Uterus (tissue), 4 donors: Measurements from ENCODE around the gene GNA12. TPM values are rescaled to one million over a fixed set of nuclear protein-coding genes. Genes with fewer than 3 reads are reported as not detected.
A peak's percentile ranks its signal among the peaks of the same experiment; 100 is the strongest.

ENCODE experiments used
- DNase-seq, 2 donors: peaks; one replicate each; pipeline ENCODE4 v3.0.0-alpha.2; 2019 to 2020
- H3K27ac ChIP-seq, 2 donors: fragments of 200-600 bp; sonication (generic); 1 replicate in 1 of 2; 2 replicates in 1 of 2; pipeline ENCODE4 v1.5.1; 2016 to 2018
- H3K27me3 ChIP-seq, 2 donors: fragments of 200-600 bp; sonication (generic); one replicate each; pipeline ENCODE4 v1.5.1; 2018 to 2019; ENCODE audit warnings: control low read depth in 1 of 2
- H3K36me3 ChIP-seq, 2 donors: fragments of 200-600 bp; sonication (generic); one replicate each; pipeline ENCODE4 v1.5.1; 2019; ENCODE audit warnings: control low read depth in 1 of 2
- H3K4me1 ChIP-seq, 2 donors: fragments of 200-600 bp; sonication (generic); one replicate each; pipeline ENCODE4 v1.5.1; 2018 to 2019; ENCODE audit warnings: control low read depth in 1 of 2
- H3K4me3 ChIP-seq, 2 donors: fragments of 200-600 bp; sonication (generic); 1 replicate in 1 of 2; 2 replicates in 1 of 2; pipeline ENCODE4 v1.5.1; 2018 to 2019; ENCODE audit warnings: mild to moderate bottlenecking in 1 of 2
- H3K9me3 ChIP-seq, 2 donors: fragments of 200-600 bp; sonication (generic); one replicate each; pipeline ENCODE4 v1.5.1; 2019; ENCODE audit warnings: control low read depth in 1 of 2
- POLR2A ChIP-seq, 2 donors: fragments of 450-650 bp; IDR thresholded peaks; one replicate each; pipeline ENCODE4 v1.6.1; 2016; ENCODE audit warnings: antibody characterized with exemption in 2 of 2, mild to moderate bottlenecking in 1 of 2, moderate library complexity in 1 of 2
- intact Hi-C: fragments of 100-400 bp; cut with DNase I; formaldehyde crosslinking; loops from one replicate; pipeline ENCODE4 v1.15.1; 2023; ENCODE audit warnings: low total_unique reads
- total RNA-seq, 4 donors: library from RNA; depleted of rRNA in 3 of 4; stranded (reverse); fragments of >200 nt in 3 of 4; gene quantifications; one replicate each; pipeline versions ENCODE4 v1.1.0 to v1.2.4, GENCODE V29; 2014 to 2023
- TF ChIP-seq, protein P1 (sequence below), 4 experiments: fragments of 200-600 bp in 2 of 4; fragments of 450-650 bp in 2 of 4; sonication (generic) in 2 of 4; IDR thresholded peaks; one replicate each; pipeline ENCODE4 v1.5.1; 2016 to 2019; ENCODE audit warnings: antibody characterized with exemption in 4 of 4, mild to moderate bottlenecking in 2 of 4, moderate library complexity in 1 of 4
- donor health status: DM: yes; HTN: yes; CAD: no.

Gene GNA12
- total RNA-seq, 4 donors from 2014 or later, result 20.5 to 109 (median 50.3) TPM

DNA sequence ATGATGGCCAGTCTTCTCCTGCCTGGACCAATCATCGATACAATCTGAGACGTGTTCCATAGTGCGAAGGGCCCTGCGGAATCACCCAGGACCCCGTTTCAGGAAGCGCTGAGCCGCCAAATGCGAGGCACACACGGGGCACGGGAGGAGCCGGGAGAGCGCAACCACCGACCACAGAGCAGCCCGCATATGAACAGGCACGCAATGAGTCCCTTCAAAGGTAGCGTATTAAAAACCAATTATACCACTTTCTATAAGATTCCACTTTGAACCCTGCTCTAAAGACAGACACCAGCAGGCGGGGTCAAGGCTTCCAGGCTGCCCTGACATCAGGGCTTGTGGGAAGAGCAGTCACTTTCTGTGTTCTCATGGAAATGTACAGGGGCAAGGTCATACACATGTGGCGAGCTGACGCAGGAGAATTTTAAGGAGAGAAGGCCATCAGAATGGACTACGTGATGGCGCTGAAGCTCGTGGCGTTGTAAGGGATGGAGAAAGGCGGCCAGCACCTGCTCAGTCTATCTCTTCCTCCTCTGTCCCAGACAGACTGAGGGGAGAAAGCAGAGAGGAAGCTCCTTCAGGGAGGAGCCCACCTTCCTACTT, 109.9 kb downstream of the GNA12 start:
- no peak for TF ChIP-seq POLR2A (IDR thresholded peaks at IDR 0.05)
- TF ChIP-seq, protein P1, sequence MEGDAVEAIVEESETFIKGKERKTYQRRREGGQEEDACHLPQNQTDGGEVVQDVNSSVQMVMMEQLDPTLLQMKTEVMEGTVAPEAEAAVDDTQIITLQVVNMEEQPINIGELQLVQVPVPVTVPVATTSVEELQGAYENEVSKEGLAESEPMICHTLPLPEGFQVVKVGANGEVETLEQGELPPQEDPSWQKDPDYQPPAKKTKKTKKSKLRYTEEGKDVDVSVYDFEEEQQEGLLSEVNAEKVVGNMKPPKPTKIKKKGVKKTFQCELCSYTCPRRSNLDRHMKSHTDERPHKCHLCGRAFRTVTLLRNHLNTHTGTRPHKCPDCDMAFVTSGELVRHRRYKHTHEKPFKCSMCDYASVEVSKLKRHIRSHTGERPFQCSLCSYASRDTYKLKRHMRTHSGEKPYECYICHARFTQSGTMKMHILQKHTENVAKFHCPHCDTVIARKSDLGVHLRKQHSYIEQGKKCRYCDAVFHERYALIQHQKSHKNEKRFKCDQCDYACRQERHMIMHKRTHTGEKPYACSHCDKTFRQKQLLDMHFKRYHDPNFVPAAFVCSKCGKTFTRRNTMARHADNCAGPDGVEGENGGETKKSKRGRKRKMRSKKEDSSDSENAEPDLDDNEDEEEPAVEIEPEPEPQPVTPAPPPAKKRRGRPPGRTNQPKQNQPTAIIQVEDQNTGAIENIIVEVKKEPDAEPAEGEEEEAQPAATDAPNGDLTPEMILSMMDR (IDR thresholded peaks at IDR 0.05), result no peak
- H3K27ac ChIP-seq, result peak overlapping the region; percentile 61 to 74
- H3K27me3 ChIP-seq, result no peaks in the 10 kb centered on the region
- no peak overlapping the region for H3K4me3 ChIP-seq
- intact Hi-C loops, result loop anchor here (10.0 kb wide), 1 partner anchor 111 kb away; the partner anchor contains the start of gene GNA12
- H3K36me3 ChIP-seq, result no peaks in the 10 kb centered on the region
- H3K4me1 ChIP-seq, result peaks cover 0 to 9% of the 10 kb centered on the region in 2 donors
- no peaks in the 10 kb centered on the region for H3K9me3 ChIP-seq
- peak in 1 of 2 donors; percentile 12 for DNase-seq

DNA sequence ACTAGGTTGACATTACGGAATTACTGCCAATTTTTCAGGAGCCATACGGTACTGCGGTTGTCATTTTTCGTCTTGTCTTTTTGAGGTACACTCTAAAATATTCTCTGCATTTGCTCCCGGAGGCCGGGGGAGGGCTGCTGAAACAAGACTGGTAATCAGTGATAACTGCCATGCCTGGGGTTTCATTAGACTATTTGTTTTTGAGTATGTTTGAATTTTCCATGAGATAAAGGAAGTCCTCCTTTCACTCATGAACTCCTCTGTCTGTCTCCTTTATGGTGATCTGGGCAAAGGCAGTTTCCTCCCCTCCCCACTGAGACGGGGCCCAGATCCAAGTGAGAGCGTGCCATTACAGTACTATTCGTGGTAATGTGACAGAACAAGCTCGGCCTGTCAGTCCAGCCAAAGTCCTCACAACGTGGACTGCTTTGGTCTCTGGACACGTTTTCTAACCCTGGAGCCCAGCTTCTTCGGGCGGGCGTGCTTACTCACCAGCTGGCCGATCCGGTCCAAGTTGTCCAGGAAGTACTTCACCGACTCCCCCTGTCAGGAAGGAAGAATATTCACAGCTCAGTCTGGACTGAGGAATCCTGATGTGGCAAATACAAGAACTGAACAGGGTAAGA, 111.0 kb downstream of the GNA12 start:
- Histone ChIP-seq H3K4me1 (peaks cover 0 to 9% of the 10 kb centered on the region in 2 donors), H3K27me3 (no peaks in the 10 kb centered on the region), H3K9me3 (no peaks in the 10 kb centered on the region), H3K36me3 (no peaks in the 10 kb centered on the region), H3K27ac (peak overlapping the region; percentile 58 to 59), H3K4me3 (no peak overlapping the region)
- TF ChIP-seq, protein P1 (IDR thresholded peaks at IDR 0.05), result no peak
- TF ChIP-seq POLR2A (IDR thresholded peaks at IDR 0.05), result no peak
- DNase-seq, result peak; percentile 69 to 74
- intact Hi-C loops, result loop anchor here (10.0 kb wide), 1 partner anchor 112 kb away; the partner anchor contains the start of gene GNA12

DNA sequence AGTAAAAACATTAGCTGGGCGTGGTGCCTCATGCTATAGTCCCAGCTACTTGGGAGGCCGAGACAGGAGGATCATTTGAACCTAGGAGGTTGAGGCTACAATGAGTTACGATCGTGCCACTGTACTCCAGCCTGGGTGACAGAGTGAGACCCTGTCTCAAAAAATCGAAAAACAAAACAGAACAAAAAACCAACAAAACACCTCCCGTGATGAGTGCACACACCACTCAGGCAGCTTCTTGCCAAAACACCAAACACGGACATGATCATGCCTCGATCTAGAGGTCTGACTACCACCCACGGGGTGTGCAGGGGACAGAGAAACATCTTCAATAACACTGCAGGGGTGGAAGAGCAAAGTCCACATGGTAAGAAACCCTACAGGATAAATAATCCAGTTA, 111.7 kb downstream of the GNA12 start:
- intact Hi-C loops, result loop anchor here (10.0 kb wide), 1 partner anchor 112 kb away; the partner anchor contains the start of gene GNA12
- Histone ChIP-seq H3K4me1 (peaks cover 0 to 9% of the 10 kb centered on the region in 2 donors), H3K27ac (peak overlapping the region; percentile 58 to 59), H3K36me3 (no peaks in the 10 kb centered on the region), H3K27me3 (no peaks in the 10 kb centered on the region), H3K9me3 (no peaks in the 10 kb centered on the region), H3K4me3 (no peak overlapping the region)
- no peak for TF ChIP-seq POLR2A (IDR thresholded peaks at IDR 0.05)
- TF ChIP-seq, protein P1 (IDR thresholded peaks at IDR 0.05), result no peak
- peak; percentile 4 to 10 for DNase-seq

DNA sequence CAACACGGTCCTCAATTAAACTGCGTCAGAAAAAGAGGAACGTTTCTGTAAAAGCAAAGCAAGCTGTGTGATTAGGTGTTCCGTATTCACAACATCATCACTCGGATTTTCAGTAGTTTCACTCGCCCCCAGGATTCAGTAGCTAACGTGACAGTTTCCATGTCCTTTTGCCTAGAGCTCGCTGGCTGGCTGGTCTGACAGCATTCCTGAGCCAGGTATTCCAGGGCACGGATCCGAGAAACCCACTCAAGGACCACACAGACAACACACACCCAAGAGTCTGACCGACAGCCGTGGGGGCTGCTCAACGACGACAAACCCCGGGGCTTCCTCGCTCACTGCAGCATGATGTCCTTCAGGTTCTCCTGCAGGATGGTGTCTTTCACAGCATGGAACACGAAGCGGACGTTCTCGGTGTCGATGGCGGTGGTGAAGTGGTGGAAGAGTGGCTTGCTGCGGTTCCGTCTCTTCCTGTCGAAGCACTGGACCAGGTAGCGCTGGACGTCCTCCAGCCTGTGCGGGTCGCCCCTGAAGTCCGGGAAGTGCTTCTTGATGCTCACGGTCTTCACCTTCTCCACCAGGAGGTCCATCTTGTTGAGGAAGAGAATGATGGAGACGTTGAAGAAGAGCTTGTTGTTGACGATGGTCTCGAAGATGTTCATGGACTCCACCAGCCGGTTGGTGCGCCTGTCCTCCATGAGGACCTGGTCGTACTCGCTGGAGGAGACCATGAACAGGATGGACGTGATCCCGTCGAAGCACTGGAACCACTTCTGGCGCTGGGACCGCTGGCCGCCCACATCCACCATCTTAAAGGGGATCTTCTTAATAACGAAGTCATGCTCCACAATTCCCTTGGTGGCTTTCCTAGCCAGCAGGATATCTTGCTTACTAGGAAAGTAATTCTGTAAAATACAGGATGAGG, 113.0 kb downstream of the GNA12 start:
- H3K4me1 ChIP-seq, result peaks cover 0 to 9% of the 10 kb centered on the region in 2 donors
- no peaks in the 10 kb centered on the region for H3K9me3 ChIP-seq
- no peaks in the 10 kb centered on the region for H3K36me3 ChIP-seq
- H3K27me3 ChIP-seq, result no peaks in the 10 kb centered on the region
- no peak overlapping the region for H3K4me3 ChIP-seq
- TF ChIP-seq, protein P1 (IDR thresholded peaks at IDR 0.05), result no peak
- no peak for TF ChIP-seq POLR2A (IDR thresholded peaks at IDR 0.05)
- intact Hi-C loops, result loop anchor here (10.0 kb wide), 1 partner anchor 114 kb away; the partner anchor contains the start of gene GNA12
- H3K27ac ChIP-seq, result no peak overlapping the region
- peak in 1 of 2 donors; percentile 14 for DNase-seq
